Medulla oblongata (tissue), 1 donor: ENCODE measurements around the gene DNASE1L3.

Source experiments
- DNase-seq: peaks from one replicate; pipeline ENCODE4 v3.0.0-alpha.2; 2015; ENCODE audit errors: extremely low spot score

Gene DNASE1L3

DNA sequence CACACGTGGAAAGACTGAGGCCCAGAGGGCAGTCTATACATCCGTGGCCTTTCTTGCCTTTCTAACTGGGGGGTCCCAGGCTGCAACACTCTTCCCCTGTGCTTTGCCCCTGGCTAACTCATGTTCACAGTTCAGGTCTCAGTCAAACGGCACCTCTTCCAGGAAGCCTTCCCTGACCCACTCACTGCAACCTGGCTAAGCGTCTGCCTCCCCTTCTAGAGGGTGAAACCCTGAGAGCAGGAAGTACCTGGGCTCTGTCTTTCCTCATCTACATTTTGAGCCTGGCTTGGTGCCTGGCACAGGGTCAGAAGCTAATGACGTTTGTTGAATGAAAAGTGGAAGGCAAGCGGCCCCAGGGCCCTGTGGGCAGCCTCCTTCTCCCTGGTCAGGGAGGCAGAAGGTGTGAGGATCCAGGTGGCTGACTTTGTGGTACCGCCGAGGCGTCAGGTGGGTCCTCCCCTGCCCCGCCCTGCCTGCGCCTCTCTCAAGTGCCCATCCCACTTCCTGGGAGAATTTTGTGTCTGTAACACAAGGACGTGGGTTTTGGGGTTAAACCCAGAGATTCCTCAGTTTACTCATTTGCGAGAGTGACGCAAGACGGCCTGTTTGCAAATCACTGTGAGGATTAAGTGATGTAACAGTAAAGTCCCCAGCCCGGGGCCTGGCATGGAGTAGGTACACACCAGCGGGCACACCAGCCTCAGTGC is 32.1 kb downstream of the DNASE1L3 start:
- no peak for DNase-seq

DNA sequence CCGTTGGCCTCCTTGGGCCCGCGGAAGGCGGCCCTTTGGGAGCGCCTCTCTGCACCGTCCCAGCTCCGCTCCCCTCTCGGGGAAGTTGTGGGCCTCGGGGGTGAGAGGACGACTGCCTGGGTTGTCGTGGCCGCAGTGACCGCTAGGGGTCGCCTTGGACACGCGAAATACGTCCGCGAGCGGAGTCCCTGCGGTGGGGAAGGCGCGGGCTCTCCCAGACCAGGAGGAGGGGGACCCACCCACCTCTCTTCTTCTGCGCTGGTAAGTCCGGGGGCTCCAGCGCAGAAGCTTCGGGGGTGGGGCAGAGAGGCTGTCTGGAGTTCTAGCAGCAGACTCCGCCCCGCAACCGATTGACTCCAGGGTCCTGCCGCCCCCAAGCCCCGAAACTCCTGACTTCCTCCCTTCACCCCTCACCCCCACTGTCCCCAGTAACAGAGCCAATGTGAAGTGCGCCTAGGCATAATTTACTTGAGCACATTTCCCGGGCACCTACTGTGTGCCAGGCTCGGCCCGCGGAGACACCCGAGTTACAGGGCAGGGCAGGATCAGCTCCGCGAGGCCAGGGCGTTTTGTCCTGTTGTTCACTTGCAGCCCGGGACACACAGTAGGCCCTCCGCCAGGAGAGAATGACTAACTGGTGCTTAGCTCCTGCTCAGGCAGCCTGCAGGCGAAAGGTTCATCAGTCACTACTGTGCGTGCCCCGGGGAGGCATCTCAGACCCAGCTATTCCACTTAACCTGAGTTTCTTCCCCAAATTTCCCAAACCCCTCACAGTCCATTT is 32.8 kb downstream of the DNASE1L3 start:
- DNase-seq, result peak; percentile 89

DNA sequence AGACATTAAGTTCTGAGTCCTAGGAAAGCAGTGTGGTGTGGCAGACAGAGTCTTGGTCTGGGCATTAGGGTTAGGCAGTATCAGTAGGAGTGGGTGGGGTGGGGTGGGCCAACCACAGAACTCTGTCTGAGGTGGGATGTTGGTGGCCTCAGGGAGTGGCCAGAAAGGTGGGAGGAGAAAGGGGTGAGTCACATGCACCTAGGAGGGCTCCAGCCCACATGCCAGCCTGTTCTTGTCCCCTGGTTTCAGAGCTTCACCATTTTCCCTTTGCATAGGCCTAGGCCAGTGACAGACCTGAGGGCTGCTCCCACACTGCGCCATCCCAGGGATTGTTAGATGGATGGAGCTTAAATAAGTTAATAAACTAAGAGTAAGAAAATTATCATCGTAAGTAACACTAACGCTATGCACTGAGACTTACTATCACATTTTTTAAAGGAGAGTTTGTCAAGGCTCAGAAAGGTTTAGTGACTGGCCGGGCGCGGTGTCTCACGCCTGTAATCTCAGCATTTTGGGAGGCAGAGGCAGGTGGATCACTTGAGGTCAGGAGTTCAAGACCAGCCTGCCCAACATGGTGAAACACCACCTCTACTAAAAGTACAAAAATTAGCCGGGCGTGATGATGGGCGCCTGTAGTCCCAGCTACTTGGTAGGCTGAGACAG is 33.8 kb downstream of the DNASE1L3 start:
- DNase-seq, result no peak

DNA sequence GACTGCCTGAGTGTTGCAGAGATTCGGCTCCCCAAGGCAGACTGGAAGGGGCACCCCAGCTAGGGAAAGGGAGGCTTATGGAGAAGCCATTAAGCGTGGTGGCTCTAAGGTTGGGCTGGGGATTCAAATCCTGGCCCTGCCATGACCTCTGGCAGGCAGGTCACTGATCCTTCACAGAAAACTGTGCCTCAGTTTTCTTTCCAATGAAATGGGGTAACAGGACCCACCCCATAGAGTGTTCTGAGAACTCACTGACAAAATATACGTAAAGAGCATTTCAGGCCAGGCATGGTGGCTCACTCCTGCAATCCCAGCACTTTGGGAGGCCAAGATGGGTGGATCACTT is 34.6 kb downstream of the DNASE1L3 start:
- DNase-seq, result no peak

DNA sequence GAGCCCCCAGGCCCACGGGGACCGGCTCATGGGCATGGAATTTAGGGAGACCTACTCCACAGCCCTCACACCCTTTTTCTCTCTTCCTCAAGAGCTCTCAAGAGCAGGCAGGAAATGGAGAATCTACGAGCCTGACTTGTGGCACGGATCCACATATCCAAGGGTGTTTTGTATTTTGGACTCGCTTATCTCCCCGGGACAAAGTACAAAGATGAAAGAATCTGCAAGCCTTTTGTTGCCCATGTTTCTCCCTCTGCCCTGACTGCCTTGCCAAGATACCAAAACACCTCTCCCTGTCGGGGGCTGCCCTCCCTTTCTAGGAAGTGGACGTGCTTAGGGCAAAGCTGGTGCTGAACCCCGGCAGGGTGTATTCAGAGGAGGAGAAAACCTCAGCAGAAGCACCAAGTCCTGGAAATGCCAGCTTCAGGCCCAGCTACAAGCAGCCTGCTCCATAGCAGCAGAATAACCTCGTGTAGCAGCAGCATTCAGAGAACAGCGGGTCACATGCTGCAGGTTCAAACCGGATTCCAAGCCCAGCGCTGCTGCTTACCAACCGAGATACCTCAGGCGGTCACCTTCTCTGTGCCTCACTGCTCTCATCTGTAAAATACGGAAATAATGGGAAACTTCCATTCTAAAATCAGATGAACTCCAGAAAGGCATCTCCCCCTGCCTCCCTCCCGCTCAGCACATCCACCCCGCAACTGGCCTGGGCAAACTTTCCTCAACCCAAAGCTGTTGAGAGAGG is 35.2 kb downstream of the DNASE1L3 start:
- DNase-seq, result no peak

DNA sequence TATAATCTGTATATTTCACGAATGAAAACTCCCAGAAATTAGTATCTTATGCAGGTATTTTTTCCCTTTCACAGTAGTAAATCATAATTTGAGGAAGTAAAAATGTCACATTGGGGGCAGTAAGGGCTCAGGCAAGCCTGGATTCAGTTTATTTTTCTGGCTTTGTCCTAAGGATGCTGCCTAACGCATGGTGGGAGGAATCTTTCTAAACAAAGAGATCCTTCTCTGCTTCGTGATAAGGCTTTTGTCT is 35.7 kb downstream of the DNASE1L3 start:
- no peak for DNase-seq

DNA sequence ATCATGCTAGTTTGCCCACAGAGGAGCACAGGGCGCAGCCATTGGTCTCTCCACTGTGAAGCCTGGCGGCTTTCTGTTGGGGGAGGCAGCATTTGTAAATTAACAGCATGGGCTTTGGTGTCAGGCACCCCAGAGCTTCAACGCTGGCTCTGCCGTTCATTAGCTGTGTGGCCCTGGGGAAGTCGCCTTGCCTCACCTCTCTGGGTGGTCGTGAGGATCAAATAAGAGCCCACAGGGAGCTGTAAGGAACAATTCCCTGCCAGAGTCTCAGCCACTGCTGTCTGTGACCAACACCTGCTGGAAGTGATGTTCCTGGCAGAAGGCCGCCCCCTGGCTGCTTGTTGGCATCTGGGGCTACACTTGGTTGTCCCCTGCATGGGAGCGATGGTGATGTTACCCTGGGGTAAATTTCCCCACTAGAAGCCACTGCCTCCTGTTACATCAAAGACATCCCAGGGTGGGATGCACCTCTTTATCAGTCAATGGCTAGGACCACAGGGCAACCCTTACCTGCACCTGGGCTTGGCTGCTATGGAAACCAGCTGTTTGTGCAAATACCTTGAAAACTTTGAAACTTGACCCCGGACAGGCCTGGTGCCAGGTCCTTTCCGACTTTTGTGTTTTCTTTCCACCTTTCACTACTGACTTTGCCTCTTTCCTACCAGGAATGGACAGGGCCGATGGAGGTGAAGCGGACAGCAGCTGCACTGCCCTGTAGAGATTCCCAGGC is 36.9 kb downstream of the DNASE1L3 start:
- no peak for DNase-seq

DNA sequence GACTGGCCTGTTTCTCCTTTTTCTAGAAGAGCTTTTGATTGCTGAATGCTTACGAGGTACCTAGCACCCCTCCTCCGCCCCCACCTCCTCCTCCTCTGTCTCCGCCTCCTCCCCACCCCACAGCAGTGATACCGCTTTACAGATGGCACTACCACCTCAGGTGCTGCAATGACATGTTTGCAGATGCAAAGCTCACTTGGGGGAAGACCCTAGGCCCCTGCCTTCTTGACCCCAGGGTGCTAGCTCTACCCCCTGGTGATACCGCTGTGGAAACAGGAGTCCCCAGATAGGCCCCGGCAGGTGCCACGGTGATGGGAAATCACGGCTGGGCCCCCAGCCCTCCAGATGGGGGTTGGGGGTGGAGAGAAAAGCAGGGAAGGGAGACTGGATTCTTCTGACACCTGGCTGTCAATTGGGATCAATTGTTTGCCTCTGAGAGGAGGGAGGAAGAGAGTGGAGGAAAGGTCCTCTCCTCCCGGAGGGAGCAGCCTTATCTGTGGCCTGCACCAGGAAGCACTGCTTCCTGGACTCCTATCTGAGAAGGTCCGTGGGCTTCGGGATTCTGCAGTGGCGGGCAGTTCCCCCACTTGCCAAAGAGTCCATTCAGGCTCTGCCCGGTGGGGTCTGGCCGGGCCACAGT is 37.6 kb downstream of the DNASE1L3 start:
- DNase-seq, result no peak

DNA sequence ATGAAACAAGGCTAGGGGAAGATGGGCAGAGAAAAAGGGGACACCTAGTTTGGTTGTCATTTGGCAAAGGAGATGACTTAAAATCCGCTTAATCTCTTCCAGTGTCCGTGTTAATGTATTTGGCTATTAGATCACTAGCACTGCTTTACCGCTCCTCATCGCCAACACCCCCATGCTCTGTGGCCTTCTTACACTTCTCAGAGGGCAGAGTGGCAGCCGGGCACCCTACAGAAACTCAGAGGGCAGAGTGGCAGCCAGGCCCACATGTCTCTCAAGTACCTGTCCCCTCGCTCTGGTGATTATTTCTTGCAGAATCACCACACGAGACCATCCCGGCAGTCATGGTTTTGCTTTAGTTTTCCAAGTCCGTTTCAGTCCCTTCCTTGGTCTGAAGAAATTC is 39.6 kb downstream of the DNASE1L3 start:
- no peak for DNase-seq

DNA sequence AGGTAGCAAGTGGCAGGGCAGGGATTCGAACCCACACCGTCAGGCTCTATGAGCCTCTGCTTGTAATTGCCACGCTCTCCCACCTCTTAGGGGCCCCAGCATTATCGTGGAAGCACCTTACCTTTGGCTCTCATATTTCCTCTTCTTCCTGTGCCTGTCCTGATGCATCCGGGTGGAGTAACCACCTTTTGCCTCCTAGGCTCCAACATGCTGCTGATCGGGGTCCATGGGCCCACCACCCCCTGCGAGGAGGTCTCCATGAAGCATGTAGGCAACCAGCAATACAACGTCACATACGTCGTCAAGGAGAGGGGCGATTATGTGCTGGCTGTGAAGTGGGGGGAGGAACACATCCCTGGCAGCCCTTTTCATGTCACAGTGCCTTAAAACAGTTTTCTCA is 40.4 kb downstream of the DNASE1L3 start:
- DNase-seq, result no peak

DNA sequence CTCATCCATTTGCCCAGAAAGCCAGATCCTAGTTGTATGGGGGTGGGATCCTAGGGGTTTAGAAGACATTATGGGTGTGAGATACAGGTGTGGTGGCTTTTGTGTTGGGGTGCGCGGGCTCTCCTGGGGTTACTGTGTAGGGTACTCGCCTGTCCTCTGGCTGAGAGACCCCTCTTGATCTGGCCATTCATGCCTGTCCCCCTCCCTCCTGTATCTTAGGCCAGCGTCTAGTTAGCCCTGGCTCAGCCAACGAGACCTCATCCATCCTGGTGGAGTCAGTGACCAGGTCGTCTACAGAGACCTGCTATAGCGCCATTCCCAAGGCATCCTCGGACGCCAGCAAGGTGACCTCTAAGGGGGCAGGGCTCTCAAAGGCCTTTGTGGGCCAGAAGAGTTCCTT is 41.4 kb downstream of the DNASE1L3 start:
- no peak for DNase-seq

DNA sequence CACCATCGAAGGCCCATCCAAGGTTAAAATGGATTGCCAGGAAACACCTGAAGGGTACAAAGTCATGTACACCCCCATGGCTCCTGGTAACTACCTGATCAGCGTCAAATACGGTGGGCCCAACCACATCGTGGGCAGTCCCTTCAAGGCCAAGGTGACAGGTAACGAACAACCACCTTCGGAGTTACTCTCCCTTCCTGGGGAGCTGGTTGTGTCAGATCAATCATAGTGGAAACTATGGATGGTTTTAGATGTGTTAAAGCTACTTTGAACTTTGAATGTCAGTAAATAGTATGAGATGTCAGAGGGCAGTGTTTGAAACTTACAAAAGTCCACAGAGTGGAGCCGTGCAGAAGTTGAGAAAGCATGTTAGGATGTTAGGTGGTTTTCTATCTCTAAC is 42.3 kb downstream of the DNASE1L3 start:
- no peak for DNase-seq

DNA sequence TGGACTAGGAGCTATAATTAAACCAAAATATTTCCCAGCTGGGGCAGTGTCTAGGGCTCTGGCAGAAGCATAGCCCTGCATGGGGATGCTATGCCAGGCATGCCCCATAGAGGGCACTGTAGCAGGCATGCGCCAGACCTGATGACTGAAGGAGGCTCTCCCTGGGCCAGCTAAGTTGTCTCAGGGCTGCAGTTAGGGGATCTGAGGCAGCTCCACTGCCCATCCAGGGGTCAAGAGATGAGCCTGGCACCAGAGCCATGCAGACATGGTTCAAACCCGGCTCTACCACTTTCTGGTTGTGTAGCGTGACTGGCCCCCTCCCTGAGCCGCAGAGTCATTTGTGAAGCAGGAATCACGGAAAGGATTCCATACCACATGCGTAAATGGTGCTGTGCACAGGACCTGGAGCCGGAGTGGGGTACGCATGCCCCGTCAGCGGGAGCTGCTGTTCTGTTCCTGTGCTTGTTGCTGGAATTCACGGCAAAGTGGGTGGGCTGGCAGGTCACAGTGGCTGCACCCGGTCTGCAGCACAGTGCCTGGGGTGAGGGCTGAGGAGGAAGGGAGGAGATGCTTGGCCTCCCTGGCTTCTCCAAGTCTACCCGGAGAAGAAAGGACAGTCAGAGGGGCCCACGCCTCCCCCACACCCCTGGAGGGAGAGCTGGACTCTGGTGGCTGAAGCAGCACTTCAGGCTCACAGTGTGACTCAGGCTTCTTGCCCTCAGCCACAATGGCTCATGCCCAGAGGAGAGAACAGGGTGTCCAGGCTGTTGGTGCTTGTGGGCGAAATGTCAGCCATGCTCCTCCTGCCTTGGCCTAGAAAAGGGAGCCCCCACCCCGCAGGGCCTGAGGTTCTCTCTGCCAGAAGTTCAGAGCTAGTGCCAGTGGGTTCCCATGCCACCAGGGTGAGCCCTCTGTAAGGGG is 43.1 kb downstream of the DNASE1L3 start:
- peak; percentile 55 for DNase-seq

DNA sequence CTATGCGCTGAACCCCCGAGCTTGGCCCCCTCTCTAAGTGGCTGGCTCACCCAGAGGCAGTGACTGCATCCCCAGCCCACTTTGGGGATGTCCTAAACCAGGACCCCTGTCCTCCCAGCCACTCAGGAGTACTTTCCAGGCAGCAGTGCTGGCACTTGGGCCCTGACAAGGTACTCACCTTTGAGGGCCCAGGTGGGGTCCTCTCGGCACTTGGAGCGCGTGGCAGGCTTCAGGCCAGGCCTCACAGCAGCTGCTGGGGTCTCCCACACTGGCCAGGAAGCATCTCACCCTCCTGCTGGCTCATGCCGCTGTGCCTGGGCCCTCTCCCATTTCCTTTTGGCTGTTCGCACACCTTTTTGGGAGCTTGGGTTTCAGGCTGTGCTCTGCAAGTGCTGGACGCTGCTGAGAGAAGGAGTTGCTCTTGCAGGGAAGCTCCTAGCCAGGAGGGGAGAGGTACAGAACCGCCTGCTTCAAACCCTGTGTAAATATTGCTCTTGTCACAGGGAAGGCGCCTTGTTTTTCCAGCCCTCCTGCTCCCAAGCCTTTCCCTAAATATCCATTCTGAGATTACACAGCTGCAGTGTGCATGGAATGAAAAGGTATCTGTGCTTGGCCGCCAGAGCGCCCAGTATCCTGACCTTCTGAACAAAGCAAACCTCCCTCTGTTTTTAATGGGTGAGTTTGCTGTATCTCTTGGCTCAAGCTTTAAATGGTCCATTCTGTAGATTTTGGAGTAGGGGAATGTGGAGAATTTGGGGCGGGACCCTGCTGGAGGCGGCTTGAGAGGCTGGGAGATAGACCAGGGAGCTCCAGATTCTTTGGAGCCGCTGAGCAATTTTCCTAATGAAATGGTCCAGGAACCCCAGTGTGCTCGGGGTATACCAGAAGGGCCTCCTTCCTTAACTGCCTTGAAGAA is 45.6 kb downstream of the DNASE1L3 start:
- no peak for DNase-seq

DNA sequence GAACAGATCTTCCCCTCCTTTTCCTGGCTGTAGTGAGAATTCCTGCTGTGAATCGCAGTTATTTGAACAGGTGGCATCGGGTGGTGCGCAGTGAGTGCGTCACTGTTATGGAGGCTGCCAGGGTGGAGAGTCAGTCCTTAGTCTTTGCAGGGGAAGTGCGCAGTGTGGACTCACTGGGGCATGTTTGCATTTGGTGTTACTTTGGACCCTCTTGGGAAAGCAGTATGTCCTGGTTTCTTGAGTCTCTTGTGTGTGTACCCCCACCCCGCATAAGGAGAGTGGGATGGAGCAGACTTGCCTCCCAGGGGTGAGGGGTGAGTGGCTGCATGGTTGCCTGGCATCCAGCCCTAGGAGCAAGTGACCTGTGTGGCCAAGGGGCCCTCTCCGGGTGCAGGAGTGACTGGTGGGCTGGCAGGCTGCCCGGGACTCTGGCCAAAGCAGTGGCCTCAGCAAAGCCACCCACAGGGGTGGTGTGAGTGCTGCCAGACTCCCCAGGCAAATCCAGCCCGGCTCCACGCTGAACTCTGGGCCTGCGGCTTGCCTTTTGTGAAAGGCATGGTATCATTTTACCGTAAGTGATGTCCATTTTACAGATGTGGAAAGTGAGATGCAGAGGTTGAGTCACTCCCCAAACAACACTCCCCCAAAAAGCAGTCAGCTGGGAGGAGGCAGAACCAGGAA is 46.4 kb downstream of the DNASE1L3 start:
- no peak for DNase-seq

DNA sequence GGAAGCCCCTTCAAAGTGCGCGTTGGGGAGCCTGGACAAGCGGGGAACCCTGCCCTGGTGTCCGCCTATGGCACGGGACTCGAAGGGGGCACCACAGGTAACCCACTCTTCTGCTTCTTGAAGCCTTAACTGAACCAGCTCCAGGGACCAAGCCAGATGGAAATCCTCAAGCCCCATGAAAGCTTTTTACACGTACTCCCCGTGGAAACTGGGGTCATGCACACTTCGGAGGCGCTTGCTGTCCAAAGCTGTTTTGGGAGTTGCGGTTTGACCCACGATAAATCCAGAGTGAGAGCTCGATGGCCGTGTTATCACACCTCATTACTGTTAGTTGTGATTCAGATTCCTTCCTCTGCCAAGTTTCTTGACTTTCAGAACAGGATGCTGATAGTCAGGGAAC is 47.5 kb downstream of the DNASE1L3 start:
- no peak for DNase-seq

DNA sequence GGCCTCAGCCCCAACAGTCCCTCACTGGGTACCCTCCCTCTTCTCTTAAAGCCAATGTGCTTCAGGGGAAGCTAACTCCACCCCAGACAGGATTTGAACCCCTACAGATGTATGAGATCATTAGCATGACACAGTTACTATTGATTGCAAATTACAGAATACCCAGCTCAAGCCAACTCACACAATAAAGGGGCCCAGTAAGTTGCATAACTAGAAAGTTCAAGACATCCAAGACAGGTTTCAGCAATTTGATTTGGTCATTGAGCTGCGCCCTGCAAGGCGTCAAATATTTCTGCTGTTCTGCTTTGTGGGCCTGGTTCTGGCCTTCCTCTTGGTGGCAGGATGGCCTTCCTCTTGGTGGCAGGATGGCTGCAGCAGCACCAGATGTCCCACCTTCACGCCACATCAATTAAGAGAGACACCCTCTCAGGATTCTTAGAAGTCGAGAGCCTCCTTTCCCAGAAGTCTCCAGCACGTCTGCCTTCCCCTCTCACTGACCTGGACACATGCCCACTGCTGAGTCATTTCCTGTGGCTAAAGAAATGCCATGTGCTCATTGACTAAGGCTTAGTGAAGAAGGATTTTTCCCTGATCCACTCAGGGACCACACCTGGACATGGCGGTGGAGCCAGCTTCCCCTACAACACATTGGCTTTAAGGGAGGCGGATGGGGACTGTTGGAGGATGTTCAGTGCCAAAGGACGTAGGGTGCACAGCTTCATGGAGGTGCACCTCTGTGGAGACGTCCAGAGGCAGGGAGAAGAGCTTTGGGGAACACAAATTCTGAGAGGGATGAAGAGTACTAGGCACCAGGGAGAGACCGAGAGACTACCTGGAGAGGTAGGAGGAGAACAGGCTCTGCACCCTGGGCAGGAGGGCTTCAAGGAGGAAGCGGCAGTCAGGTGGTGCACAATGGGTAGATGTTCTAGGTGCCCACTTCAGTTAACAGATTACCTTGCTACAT is 49.1 kb downstream of the DNASE1L3 start:
- no peak for DNase-seq

DNA sequence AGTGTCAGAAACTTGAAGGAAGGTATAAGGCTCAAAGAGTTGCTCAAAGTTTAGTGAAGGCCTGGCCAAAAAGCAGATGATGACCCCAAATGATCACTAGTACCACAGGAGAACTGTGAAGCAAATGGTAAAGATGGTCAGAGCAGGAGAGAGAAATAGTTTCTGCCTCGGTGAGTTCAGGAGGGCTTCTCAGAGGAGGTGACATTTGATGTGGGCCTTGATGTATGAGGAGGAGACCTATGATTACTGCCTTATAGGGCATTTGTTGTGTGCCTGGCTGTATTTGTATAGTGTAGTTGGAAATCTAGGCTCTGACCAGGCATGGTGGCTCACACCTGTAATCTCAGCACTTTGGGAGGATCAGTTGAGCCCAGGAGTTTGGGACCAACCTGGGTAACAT is 50.4 kb downstream of the DNASE1L3 start:
- DNase-seq, result no peak
